WTC11 (cell line): ENCODE measurements around the gene ATP2B3. TPM values are rescaled to one million over a fixed set of nuclear protein-coding genes. Genes with fewer than 3 reads are reported as not detected.

Experiments used
- ATAC-seq: fragments of 200-7000 bp; cut with Tn5 transposase; 2 replicates; pipeline ENCODE4 v1.10.0; 2021; ENCODE audit warnings: mild to moderate bottlenecking, moderate library complexity
- CTCF ChIA-PET: fragments of 300-600 bp; sonication (Branson Sonifier 250); formaldehyde crosslinking; loops from one replicate; lab custom pipeline; 2021; ENCODE audit warnings: antibody characterized with exemption; lab: Charles Lee
- POLR2A ChIA-PET: fragments of 350-600 bp; sonication (Branson Sonifier 250); formaldehyde crosslinking; loops from one replicate; lab custom pipeline; 2021; ENCODE audit warnings: antibody characterized with exemption; lab: Charles Lee
- DNase-seq: peaks from one replicate; pipeline ENCODE4 v3.0.0; 2021; ENCODE audit warnings: low spot score
- H3K27ac Mint-ChIP-seq: 2 replicates; pipeline ENCODE4 v1.8.0; 2021; ENCODE audit warnings: mixed read lengths
- H3K27me3 Mint-ChIP-seq: 2 replicates; pipeline ENCODE4 v1.8.0; 2021; ENCODE audit warnings: low read depth, mild to moderate bottlenecking, moderate library complexity, mixed read lengths
- H3K36me3 Mint-ChIP-seq: 2 replicates; pipeline ENCODE4 v1.8.0; 2021; ENCODE audit warnings: mixed read lengths
- H3K4me1 Mint-ChIP-seq: 2 replicates; pipeline ENCODE4 v1.8.0; 2022; ENCODE audit warnings: mixed read lengths
- H3K4me3 Mint-ChIP-seq: 2 replicates; pipeline ENCODE4 v1.8.0; 2021; ENCODE audit warnings: mild to moderate bottlenecking, moderate library complexity, mixed read lengths
- H3K9me3 Mint-ChIP-seq: 2 replicates; pipeline ENCODE4 v1.8.0; 2021; ENCODE audit warnings: mixed read lengths
- ATF1 ChIP-seq: sonication (generic); formaldehyde crosslinking; IDR thresholded peaks from 2 replicates; pipeline ENCODE4 v1.8.1; 2023; ENCODE audit warnings: mild to moderate bottlenecking, moderate library complexity, missing genetic modification reagents
- CREB1 ChIP-seq: sonication (generic); formaldehyde crosslinking; IDR thresholded peaks from 2 replicates; pipeline ENCODE4 v1.8.0; 2023; ENCODE audit warnings: mild to moderate bottlenecking, missing genetic modification reagents
- ELF4 ChIP-seq: sonication (generic); formaldehyde crosslinking; IDR thresholded peaks from 2 replicates; pipeline ENCODE4 v1.8.1; 2022; ENCODE audit warnings: low read depth, mild to moderate bottlenecking, moderate library complexity, missing genetic modification reagents
- EMX1 ChIP-seq: fragments of 250-450 bp; sonication (Bioruptor Pico); IDR thresholded peaks from 2 replicates; pipeline ENCODE4 v1.8.0; 2021; ENCODE audit warnings: mild to moderate bottlenecking
- JAZF1 ChIP-seq: fragments of 250-450 bp; sonication (Bioruptor Pico); IDR thresholded peaks from 2 replicates; pipeline ENCODE4 v1.9.0; 2021; ENCODE audit warnings: moderate library complexity, mild to moderate bottlenecking, inconsistent platforms
- NFATC4 ChIP-seq: fragments of 250-450 bp; sonication (Bioruptor Pico); IDR thresholded peaks from 2 replicates; pipeline ENCODE4 v1.9.0; 2021; ENCODE audit warnings: mild to moderate bottlenecking
- NR1H2 ChIP-seq: sonication (generic); formaldehyde crosslinking; IDR thresholded peaks from 2 replicates; pipeline ENCODE4 v1.9.0; 2021; ENCODE audit warnings: mild to moderate bottlenecking, moderate library complexity, missing genetic modification reagents
- NR3C1 ChIP-seq: sonication (generic); formaldehyde crosslinking; conservative IDR thresholded peaks from 2 replicates; pipeline ENCODE4 v1.8.1; 2023; ENCODE audit warnings: low read depth, mild to moderate bottlenecking, missing genetic modification reagents
- RORB ChIP-seq: fragments of 250-450 bp; sonication (Bioruptor Pico); IDR thresholded peaks from 2 replicates; pipeline ENCODE4 v1.9.0; 2021; ENCODE audit warnings: mild to moderate bottlenecking
- SMAD3 ChIP-seq: sonication (generic); formaldehyde crosslinking; IDR thresholded peaks from 2 replicates; pipeline ENCODE4 v1.8.0; 2022; ENCODE audit warnings: missing genetic modification reagents, mild to moderate bottlenecking, borderline replicate concordance
- SP1 ChIP-seq: sonication (generic); formaldehyde crosslinking; conservative IDR thresholded peaks from 2 replicates; pipeline ENCODE4 v1.8.1; 2022; ENCODE audit warnings: missing genetic modification reagents
- TCF7 ChIP-seq: sonication (generic); formaldehyde crosslinking; IDR thresholded peaks from 2 replicates; pipeline ENCODE4 v1.8.0; 2022; ENCODE audit warnings: mild to moderate bottlenecking, low read depth, missing genetic modification reagents, moderate library complexity
- ZBTB21 ChIP-seq: sonication (generic); formaldehyde crosslinking; IDR thresholded peaks from 2 replicates; pipeline ENCODE4 v1.8.1; 2023; ENCODE audit warnings: mild to moderate bottlenecking, missing genetic modification reagents, borderline replicate concordance
- ZNF232 ChIP-seq: sonication (generic); formaldehyde crosslinking; IDR thresholded peaks from 2 replicates; pipeline ENCODE4 v1.8.0; 2022; ENCODE audit warnings: mild to moderate bottlenecking, missing genetic modification reagents
- ZNF416 ChIP-seq: fragments of 250-450 bp; sonication (Bioruptor Pico); IDR thresholded peaks from 2 replicates; pipeline ENCODE4 v1.9.0; 2021; ENCODE audit warnings: mild to moderate bottlenecking, inconsistent platforms
- total RNA-seq: library from RNA; stranded (reverse); gene quantifications from 3 replicates; pipeline ENCODE4 v1.2.3, GENCODE V29; 2021
- TF ChIP-seq, protein P1 (sequence below): fragments of 250-450 bp; sonication (Bioruptor Pico); IDR thresholded peaks from 2 replicates; pipeline ENCODE4 v2.1.2; 2022; ENCODE audit warnings: mild to moderate bottlenecking, moderate library complexity
- TF ChIP-seq, protein P2 (sequence below): sonication (generic); formaldehyde crosslinking; IDR thresholded peaks from 2 replicates; pipeline ENCODE4 v1.8.0; 2022; ENCODE audit warnings: missing genetic modification reagents
- TF ChIP-seq, protein P3 (sequence below): fragments of 250-450 bp; sonication (Bioruptor Pico); IDR thresholded peaks from 2 replicates; pipeline ENCODE4 v1.9.0; 2021; ENCODE audit warnings: mild to moderate bottlenecking, borderline replicate concordance
- TF ChIP-seq, protein P4 (sequence below): sonication (generic); formaldehyde crosslinking; IDR thresholded peaks from 2 replicates; pipeline ENCODE4 v1.8.1; 2023; ENCODE audit warnings: mild to moderate bottlenecking, missing genetic modification reagents, borderline replicate concordance
- TF ChIP-seq, protein P5 (sequence below): sonication (generic); formaldehyde crosslinking; conservative IDR thresholded peaks from 2 replicates; pipeline ENCODE4 v1.8.1; 2022; ENCODE audit warnings: mild to moderate bottlenecking, missing genetic modification reagents
- TF ChIP-seq, protein P6 (sequence below): sonication (generic); formaldehyde crosslinking; IDR thresholded peaks from 2 replicates; pipeline ENCODE4 v1.8.1; 2023; ENCODE audit warnings: mild to moderate bottlenecking, moderate library complexity, missing genetic modification reagents

The ATP2B3 gene
- total RNA-seq, 1 experiment from 2014 or later = 0.28 TPM

DNA sequence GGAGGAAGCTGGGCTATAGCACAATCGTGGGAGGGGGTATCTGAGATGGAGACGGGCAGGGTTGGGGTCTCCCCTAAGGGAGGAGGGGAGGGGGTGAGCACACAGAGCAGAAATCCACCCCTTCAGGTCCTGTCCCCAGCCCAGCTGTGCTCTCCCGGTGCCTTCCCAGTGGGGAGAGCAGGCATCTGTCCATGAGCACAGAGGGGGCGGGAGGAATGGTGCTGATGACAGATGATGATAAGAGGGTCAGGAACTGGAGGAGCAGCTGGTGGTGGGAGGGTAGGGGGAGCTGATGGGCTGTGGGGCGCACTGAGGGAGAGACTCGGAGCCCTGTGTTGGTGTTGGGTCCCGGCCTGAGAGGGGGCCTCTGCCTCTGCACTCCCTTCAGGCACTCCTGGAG is 8.6 kb downstream of the ATP2B3 start:
- ChIA-PET POLR2A (no interaction called here), CTCF (interaction anchor here (0.5 to 0.7 kb wide), 2 partner anchors 19 to 50 kb away, joined by 3 to 4 read pairs; no protein-coding TSS in a partner anchor)
- Mint-ChIP-seq H3K4me3 (no peak overlapping the region), H3K4me1 (no peaks in the 10 kb centered on the region), H3K27ac (no peak overlapping the region), H3K36me3 (no peaks in the 10 kb centered on the region), H3K9me3 (no peaks in the 10 kb centered on the region), H3K27me3 (no peaks in the 10 kb centered on the region; the same call in 1 of the 2 replicates)
- TF ChIP-seq ZNF416 (no peak), ATF1 (CRISPR knock-in tag) (no peak), SP1 (no peak), ZNF232 (no peak), NR1H2 (CRISPR knock-in tag) (no peak), JAZF1 (CRISPR knock-in tag) (no peak), NFATC4 (CRISPR knock-in tag) (no peak), EMX1 (CRISPR knock-in tag) (no peak), ELF4 (no peak), SMAD3 (no peak), ZBTB21 (CRISPR knock-in tag) (no peak)
- TF ChIP-seq, protein P1, sequence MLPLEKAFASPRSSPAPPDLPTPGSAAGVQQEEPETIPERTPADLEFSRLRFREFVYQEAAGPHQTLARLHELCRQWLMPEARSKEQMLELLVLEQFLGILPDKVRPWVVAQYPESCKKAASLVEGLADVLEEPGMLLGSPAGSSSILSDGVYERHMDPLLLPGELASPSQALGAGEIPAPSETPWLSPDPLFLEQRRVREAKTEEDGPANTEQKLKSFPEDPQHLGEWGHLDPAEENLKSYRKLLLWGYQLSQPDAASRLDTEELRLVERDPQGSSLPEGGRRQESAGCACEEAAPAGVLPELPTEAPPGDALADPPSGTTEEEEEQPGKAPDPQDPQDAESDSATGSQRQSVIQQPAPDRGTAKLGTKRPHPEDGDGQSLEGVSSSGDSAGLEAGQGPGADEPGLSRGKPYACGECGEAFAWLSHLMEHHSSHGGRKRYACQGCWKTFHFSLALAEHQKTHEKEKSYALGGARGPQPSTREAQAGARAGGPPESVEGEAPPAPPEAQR (CRISPR knock-in tag) = no peak
- TF ChIP-seq, protein P2, sequence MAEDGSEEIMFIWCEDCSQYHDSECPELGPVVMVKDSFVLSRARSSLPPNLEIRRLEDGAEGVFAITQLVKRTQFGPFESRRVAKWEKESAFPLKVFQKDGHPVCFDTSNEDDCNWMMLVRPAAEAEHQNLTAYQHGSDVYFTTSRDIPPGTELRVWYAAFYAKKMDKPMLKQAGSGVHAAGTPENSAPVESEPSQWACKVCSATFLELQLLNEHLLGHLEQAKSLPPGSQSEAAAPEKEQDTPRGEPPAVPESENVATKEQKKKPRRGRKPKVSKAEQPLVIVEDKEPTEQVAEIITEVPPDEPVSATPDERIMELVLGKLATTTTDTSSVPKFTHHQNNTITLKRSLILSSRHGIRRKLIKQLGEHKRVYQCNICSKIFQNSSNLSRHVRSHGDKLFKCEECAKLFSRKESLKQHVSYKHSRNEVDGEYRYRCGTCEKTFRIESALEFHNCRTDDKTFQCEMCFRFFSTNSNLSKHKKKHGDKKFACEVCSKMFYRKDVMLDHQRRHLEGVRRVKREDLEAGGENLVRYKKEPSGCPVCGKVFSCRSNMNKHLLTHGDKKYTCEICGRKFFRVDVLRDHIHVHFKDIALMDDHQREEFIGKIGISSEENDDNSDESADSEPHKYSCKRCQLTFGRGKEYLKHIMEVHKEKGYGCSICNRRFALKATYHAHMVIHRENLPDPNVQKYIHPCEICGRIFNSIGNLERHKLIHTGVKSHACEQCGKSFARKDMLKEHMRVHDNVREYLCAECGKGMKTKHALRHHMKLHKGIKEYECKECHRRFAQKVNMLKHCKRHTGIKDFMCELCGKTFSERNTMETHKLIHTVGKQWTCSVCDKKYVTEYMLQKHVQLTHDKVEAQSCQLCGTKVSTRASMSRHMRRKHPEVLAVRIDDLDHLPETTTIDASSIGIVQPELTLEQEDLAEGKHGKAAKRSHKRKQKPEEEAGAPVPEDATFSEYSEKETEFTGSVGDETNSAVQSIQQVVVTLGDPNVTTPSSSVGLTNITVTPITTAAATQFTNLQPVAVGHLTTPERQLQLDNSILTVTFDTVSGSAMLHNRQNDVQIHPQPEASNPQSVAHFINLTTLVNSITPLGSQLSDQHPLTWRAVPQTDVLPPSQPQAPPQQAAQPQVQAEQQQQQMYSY = no peak
- no peak for ATAC-seq
- no peak for DNase-seq

DNA sequence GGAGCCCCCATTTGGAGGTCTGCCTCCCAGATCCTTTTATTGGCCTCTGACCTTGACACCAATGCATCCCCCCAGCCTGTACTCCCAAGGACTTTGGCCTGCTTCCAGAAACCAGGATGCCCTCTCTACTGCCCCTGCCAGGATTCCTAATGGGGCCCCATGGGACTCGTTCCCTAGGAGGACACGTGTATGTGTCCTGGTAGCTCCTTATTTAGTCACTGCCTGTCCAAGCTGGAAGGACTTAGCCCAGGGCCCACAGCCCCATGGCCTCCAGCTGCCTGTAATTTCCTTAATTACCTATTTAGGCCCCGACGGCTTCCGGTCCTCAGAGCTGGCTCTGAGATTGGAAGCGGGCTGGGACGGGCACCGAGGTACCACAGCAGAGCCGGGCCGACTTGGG is 9.4 kb downstream of the ATP2B3 start:
- Mint-ChIP-seq H3K4me3 (no peak overlapping the region), H3K27me3 (no peaks in the 10 kb centered on the region; the same call in 1 of the 2 replicates), H3K4me1 (no peaks in the 10 kb centered on the region), H3K36me3 (no peaks in the 10 kb centered on the region), H3K9me3 (no peaks in the 10 kb centered on the region), H3K27ac (no peak overlapping the region)
- ATAC-seq (no peak), DNase-seq (no peak)
- POLR2A ChIA-PET = no interaction called here
- CTCF ChIA-PET = interaction anchor here (0.7 to 1.8 kb wide), 2 partner anchors 13 to 19 kb away, joined by 4 to 9 read pairs; no protein-coding TSS in a partner anchor
- TF ChIP-seq, protein P3, sequence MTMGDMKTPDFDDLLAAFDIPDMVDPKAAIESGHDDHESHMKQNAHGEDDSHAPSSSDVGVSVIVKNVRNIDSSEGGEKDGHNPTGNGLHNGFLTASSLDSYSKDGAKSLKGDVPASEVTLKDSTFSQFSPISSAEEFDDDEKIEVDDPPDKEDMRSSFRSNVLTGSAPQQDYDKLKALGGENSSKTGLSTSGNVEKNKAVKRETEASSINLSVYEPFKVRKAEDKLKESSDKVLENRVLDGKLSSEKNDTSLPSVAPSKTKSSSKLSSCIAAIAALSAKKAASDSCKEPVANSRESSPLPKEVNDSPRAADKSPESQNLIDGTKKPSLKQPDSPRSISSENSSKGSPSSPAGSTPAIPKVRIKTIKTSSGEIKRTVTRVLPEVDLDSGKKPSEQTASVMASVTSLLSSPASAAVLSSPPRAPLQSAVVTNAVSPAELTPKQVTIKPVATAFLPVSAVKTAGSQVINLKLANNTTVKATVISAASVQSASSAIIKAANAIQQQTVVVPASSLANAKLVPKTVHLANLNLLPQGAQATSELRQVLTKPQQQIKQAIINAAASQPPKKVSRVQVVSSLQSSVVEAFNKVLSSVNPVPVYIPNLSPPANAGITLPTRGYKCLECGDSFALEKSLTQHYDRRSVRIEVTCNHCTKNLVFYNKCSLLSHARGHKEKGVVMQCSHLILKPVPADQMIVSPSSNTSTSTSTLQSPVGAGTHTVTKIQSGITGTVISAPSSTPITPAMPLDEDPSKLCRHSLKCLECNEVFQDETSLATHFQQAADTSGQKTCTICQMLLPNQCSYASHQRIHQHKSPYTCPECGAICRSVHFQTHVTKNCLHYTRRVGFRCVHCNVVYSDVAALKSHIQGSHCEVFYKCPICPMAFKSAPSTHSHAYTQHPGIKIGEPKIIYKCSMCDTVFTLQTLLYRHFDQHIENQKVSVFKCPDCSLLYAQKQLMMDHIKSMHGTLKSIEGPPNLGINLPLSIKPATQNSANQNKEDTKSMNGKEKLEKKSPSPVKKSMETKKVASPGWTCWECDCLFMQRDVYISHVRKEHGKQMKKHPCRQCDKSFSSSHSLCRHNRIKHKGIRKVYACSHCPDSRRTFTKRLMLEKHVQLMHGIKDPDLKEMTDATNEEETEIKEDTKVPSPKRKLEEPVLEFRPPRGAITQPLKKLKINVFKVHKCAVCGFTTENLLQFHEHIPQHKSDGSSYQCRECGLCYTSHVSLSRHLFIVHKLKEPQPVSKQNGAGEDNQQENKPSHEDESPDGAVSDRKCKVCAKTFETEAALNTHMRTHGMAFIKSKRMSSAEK (CRISPR knock-in tag) = no peak
- no peak for TF ChIP-seq TCF7 (CRISPR knock-in tag)
- no peak for TF ChIP-seq RORB (CRISPR knock-in tag)
- TF ChIP-seq, protein P4, sequence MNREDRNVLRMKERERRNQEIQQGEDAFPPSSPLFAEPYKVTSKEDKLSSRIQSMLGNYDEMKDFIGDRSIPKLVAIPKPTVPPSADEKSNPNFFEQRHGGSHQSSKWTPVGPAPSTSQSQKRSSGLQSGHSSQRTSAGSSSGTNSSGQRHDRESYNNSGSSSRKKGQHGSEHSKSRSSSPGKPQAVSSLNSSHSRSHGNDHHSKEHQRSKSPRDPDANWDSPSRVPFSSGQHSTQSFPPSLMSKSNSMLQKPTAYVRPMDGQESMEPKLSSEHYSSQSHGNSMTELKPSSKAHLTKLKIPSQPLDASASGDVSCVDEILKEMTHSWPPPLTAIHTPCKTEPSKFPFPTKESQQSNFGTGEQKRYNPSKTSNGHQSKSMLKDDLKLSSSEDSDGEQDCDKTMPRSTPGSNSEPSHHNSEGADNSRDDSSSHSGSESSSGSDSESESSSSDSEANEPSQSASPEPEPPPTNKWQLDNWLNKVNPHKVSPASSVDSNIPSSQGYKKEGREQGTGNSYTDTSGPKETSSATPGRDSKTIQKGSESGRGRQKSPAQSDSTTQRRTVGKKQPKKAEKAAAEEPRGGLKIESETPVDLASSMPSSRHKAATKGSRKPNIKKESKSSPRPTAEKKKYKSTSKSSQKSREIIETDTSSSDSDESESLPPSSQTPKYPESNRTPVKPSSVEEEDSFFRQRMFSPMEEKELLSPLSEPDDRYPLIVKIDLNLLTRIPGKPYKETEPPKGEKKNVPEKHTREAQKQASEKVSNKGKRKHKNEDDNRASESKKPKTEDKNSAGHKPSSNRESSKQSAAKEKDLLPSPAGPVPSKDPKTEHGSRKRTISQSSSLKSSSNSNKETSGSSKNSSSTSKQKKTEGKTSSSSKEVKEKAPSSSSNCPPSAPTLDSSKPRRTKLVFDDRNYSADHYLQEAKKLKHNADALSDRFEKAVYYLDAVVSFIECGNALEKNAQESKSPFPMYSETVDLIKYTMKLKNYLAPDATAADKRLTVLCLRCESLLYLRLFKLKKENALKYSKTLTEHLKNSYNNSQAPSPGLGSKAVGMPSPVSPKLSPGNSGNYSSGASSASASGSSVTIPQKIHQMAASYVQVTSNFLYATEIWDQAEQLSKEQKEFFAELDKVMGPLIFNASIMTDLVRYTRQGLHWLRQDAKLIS = no peak
- TF ChIP-seq NR3C1 (CRISPR knock-in tag) = no peak
- TF ChIP-seq CREB1 (CRISPR knock-in tag) = no peak
- TF ChIP-seq, protein P5, sequence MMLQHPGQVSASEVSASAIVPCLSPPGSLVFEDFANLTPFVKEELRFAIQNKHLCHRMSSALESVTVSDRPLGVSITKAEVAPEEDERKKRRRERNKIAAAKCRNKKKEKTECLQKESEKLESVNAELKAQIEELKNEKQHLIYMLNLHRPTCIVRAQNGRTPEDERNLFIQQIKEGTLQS (CRISPR knock-in tag) = no peak
- TF ChIP-seq, protein P6, sequence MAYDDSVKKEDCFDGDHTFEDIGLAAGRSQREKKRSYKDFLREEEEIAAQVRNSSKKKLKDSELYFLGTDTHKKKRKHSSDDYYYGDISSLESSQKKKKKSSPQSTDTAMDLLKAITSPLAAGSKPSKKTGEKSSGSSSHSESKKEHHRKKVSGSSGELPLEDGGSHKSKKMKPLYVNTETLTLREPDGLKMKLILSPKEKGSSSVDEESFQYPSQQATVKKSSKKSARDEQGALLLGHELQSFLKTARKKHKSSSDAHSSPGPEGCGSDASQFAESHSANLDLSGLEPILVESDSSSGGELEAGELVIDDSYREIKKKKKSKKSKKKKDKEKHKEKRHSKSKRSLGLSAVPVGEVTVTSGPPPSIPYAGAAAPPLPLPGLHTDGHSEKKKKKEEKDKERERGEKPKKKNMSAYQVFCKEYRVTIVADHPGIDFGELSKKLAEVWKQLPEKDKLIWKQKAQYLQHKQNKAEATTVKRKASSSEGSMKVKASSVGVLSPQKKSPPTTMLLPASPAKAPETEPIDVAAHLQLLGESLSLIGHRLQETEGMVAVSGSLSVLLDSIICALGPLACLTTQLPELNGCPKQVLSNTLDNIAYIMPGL (CRISPR knock-in tag) = no peak
